Nephron (organoid): ENCODE data around the gene FGD3.
A peak's percentile ranks its signal among the peaks of the same experiment; 100 is the strongest.

Source experiments
- H3K27ac Mint-ChIP-seq, 3 experiments: 2 replicates each; pipeline ENCODE4 v1.8.0; 2020; ENCODE audit warnings: mixed read lengths in 3 of 3, mild to moderate bottlenecking in 2 of 3, moderate library complexity in 1 of 3
- H3K27me3 Mint-ChIP-seq: 2 replicates; pipeline ENCODE4 v1.8.0; 2021; ENCODE audit warnings: low read depth, mild to moderate bottlenecking, moderate library complexity, mixed read lengths
- H3K36me3 Mint-ChIP-seq: 2 replicates; pipeline ENCODE4 v1.8.0; 2020; ENCODE audit warnings: low read depth, mixed read lengths
- H3K4me1 Mint-ChIP-seq: 2 replicates; pipeline ENCODE4 v1.8.0; 2020; ENCODE audit warnings: mixed read lengths
- H3K4me3 Mint-ChIP-seq, 3 experiments: 2 replicates each; pipeline ENCODE4 v1.8.0; 2020; ENCODE audit warnings: mild to moderate bottlenecking in 3 of 3, mixed read lengths in 3 of 3, moderate library complexity in 2 of 3
- H3K9me3 Mint-ChIP-seq: 2 replicates; pipeline ENCODE4 v1.8.0; 2020; ENCODE audit warnings: mixed read lengths
- CTCF ChIP-seq, 3 experiments: fragments of 200-600 bp; sonication (generic); IDR thresholded peaks; one replicate each; pipeline ENCODE4 v1.5.0; 2021; ENCODE audit warnings: antibody characterized with exemption in 3 of 3; ENCODE audit not compliant: unreplicated experiment in 3 of 3

FGD3 gene

GRCh38 chr9:92948038-92948534 is 763 bp downstream of the FGD3 start:
- Mint-ChIP-seq H3K9me3 (peaks cover 3% of the 10 kb centered on the region), H3K27me3 (peaks cover 21% of the 10 kb centered on the region), H3K4me3 (peak overlapping the region; percentile 82 to 90 (median 88)), H3K4me1 (peaks cover 22% of the 10 kb centered on the region), H3K27ac (peak overlapping the region in 1 of 3 experiments; percentile 30), H3K36me3 (no peaks in the 10 kb centered on the region)
- no peak for TF ChIP-seq CTCF (IDR thresholded peaks at IDR 0.05; ENCODE audit: unreplicated experiment in 3 of 3)

- Mint-ChIP-seq H3K4me1 (peaks cover 21% of the 10 kb centered on the region), H3K9me3 (peaks cover 3% of the 10 kb centered on the region), H3K4me3 (peak overlapping the region; percentile 82 to 90 (median 88)), H3K27me3 (peaks cover 21% of the 10 kb centered on the region), H3K36me3 (no peaks in the 10 kb centered on the region), H3K27ac (no peak overlapping the region)
- TF ChIP-seq CTCF (IDR thresholded peaks at IDR 0.05; ENCODE audit: unreplicated experiment in 3 of 3) = no peak
Observed at GRCh38 chr9:92948632-92949031, 1.3 kb downstream of the FGD3 start.

- TF ChIP-seq CTCF (IDR thresholded peaks at IDR 0.05; ENCODE audit: unreplicated experiment in 3 of 3) = no peak
- H3K4me3 Mint-ChIP-seq = peak overlapping the region in 1 of 3 experiments; percentile 12
- peaks cover 26% of the 10 kb centered on the region for H3K4me1 Mint-ChIP-seq
- no peak overlapping the region for H3K27ac Mint-ChIP-seq
- peaks cover 3% of the 10 kb centered on the region for H3K9me3 Mint-ChIP-seq
- no peaks in the 10 kb centered on the region for H3K36me3 Mint-ChIP-seq
- H3K27me3 Mint-ChIP-seq = peaks cover 21% of the 10 kb centered on the region
Observed at GRCh38 chr9:92949266-92949982, 2.1 kb downstream of the FGD3 start.

GRCh38 chr9:92950359-92950955 is 3.1 kb downstream of the FGD3 start:
- Mint-ChIP-seq H3K4me3 (no peak overlapping the region), H3K4me1 (peaks cover 22% of the 10 kb centered on the region), H3K9me3 (peaks cover 3% of the 10 kb centered on the region), H3K36me3 (no peaks in the 10 kb centered on the region), H3K27me3 (peaks cover 21% of the 10 kb centered on the region), H3K27ac (no peak overlapping the region)
- TF ChIP-seq CTCF (IDR thresholded peaks at IDR 0.05; ENCODE audit: unreplicated experiment in 3 of 3) = no peak

GRCh38 chr9:92952906-92953610 is 5.7 kb downstream of the FGD3 start:
- no peak for TF ChIP-seq CTCF (IDR thresholded peaks at IDR 0.05; ENCODE audit: unreplicated experiment in 3 of 3)
- Mint-ChIP-seq H3K4me1 (peaks cover 12% of the 10 kb centered on the region), H3K9me3 (no peaks in the 10 kb centered on the region), H3K36me3 (no peaks in the 10 kb centered on the region), H3K27me3 (peaks cover 10% of the 10 kb centered on the region), H3K27ac (no peak overlapping the region), H3K4me3 (no peak overlapping the region)
